Karpas-422 (cell line): ENCODE data around the gene EGFL7. TPM values are rescaled to one million over a fixed set of nuclear protein-coding genes. Genes with fewer than 3 reads are reported as not detected.
"Not testable (repeated sequence)": the region's sequence is repeated elsewhere in the genome, so short reads cannot be mapped to it uniquely, and the experiment has no call there.

Experiments used
- DNase-seq: peaks from one replicate; pipeline ENCODE4 v3.0.0-alpha.2; 2015
- H2AFZ ChIP-seq: fragments of 200-600 bp; sonication (generic); 2 replicates; pipeline ENCODE4 v1.6.1; 2014; ENCODE audit warnings: antibody characterized with exemption, low read length, mixed read lengths
- H3K27ac ChIP-seq: fragments of 200-600 bp; sonication (generic); 2 replicates; pipeline ENCODE4 v1.5.1; 2014; ENCODE audit warnings: mild to moderate bottlenecking, low read length, moderate library complexity
- H3K27me3 ChIP-seq: fragments of 200-600 bp; sonication (generic); 2 replicates; pipeline ENCODE4 v1.6.1; 2014; ENCODE audit warnings: low read length, mixed read lengths
- H3K36me3 ChIP-seq: fragments of 200-600 bp; sonication (generic); 2 replicates; pipeline ENCODE4 v1.6.1; 2014; ENCODE audit warnings: low read length, mixed read lengths; ENCODE audit not compliant: insufficient read depth
- H3K4me1 ChIP-seq: fragments of 200-600 bp; sonication (generic); 2 replicates; pipeline ENCODE4 v1.6.1; 2014; ENCODE audit warnings: mild to moderate bottlenecking, low read length, mixed read lengths
- H3K4me2 ChIP-seq: fragments of 200-600 bp; sonication (generic); 2 replicates; pipeline ENCODE4 v1.6.1; 2014; ENCODE audit warnings: low read length, low read depth, mild to moderate bottlenecking; ENCODE audit not compliant: poor library complexity, severe bottlenecking
- H3K4me3 ChIP-seq: fragments of 200-600 bp; sonication (generic); 2 replicates; pipeline ENCODE4 v1.5.1; 2014; ENCODE audit warnings: mild to moderate bottlenecking, antibody characterized with exemption, low read length, mixed read lengths
- H3K79me2 ChIP-seq: fragments of 200-600 bp; sonication (generic); 2 replicates; pipeline ENCODE4 v1.6.1; 2014; ENCODE audit warnings: mild to moderate bottlenecking, low read length, mixed read lengths
- H3K9ac ChIP-seq: fragments of 200-600 bp; sonication (generic); 2 replicates; pipeline ENCODE4 v1.6.0; 2014; ENCODE audit warnings: low read length
- H3K9me2 ChIP-seq: fragments of 200-600 bp; sonication (generic), shearing (Covaris generic); replicated peaks from 2 replicates; pipeline ENCODE4 v1.6.0; 2014; ENCODE audit warnings: mild to moderate bottlenecking, low read length, moderate library complexity; ENCODE audit not compliant: insufficient read depth
- H3K9me3 ChIP-seq: fragments of 300-700, 200-600 bp; sonication (generic); 2 replicates; pipeline ENCODE4 v1.6.1; 2014; ENCODE audit warnings: low read length, mixed read lengths
- H4K20me1 ChIP-seq: fragments of 200-600 bp; sonication (generic); 2 replicates; pipeline ENCODE4 v1.6.1; 2014; ENCODE audit warnings: mild to moderate bottlenecking, antibody characterized with exemption, low read length, low read depth; ENCODE audit not compliant: insufficient read depth
- total RNA-seq: library from RNA; depleted of rRNA; stranded (reverse); fragments of >200 nt; shearing (Covaris generic); gene quantifications from 2 replicates; pipeline ENCODE4 v1.2.3, GENCODE V29; 2014; ENCODE audit warnings: low replicate concordance

EGFL7 gene
- total RNA-seq, 1 experiment from 2014 or later: not detected

DNA sequence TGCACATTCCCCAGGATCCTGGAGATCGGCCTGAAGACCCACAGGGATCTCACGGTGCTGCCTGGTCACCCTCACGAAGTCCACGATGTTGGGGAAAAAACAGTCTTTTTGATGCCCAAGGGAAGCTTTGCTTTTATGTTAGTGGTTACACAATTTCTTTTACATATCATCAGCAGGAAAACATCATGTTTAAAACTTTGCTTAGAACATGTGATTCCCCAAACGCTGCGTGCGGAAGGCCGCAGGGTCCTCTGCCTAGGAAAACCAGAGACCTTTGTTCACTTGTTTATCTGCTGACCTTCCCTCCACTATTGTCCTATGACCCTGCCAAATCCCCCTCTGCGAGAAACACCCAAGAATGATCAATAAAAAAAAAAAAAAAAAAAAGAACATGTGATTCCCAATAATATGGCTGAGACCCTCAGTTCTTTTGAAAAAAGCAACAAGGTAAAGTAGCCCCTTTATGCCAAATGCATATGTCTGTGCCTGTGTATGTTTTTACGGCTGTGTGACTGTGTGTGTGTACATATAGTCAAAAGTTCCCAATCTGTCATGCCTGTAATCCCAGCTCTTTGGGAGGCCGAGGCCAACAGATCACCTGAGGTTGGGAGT is 36.0 kb downstream of the EGFL7 start:
- Histone ChIP-seq H2AFZ (no peak overlapping the region), H3K27ac (no peak overlapping the region), H3K36me3 (no peaks in the 10 kb centered on the region), H3K79me2 (no peaks in the 10 kb centered on the region), H4K20me1 (no peaks in the 10 kb centered on the region; the same call in 1 of the 2 replicates), H3K4me2 (no peak overlapping the region), H3K9me3 (no peaks in the 10 kb centered on the region), H3K27me3 (no peaks in the 10 kb centered on the region), H3K4me1 (no peaks in the 10 kb centered on the region), H3K4me3 (no peak overlapping the region), H3K9ac (no peak overlapping the region), H3K9me2 (no peaks in the 10 kb centered on the region)
- no peak for DNase-seq

DNA sequence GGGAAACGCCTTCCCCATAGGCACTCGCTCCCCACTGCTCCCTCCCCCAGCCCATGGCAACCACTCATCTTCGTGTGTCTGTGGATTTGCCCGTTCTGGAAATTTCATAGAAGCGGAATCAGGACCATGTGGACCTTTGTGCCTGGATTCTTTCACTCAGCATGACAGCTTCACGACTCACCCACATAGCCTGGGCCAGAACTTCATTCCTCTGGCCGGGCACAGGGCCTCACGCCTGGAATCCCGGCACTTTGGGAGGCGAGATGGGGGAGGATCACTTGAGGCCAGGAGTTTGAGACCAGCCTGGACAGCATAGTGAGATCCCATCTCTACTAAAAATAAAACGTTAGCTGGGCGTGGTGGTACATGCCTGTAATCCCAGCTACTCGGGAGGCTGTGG is 37.6 kb downstream of the EGFL7 start:
- Histone ChIP-seq H3K27ac (no peak overlapping the region), H3K27me3 (no peaks in the 10 kb centered on the region), H3K79me2 (no peaks in the 10 kb centered on the region), H3K4me2 (no peak overlapping the region), H3K36me3 (no peaks in the 10 kb centered on the region), H3K4me3 (no peak overlapping the region), H2AFZ (no peak overlapping the region), H3K9ac (no peak overlapping the region), H3K9me3 (no peaks in the 10 kb centered on the region), H3K9me2 (no peaks in the 10 kb centered on the region), H4K20me1 (no peaks in the 10 kb centered on the region; the same call in 1 of the 2 replicates), H3K4me1 (no peaks in the 10 kb centered on the region)
- no peak for DNase-seq

- no peak overlapping the region for H2AFZ ChIP-seq
- H3K9me2 ChIP-seq: no peaks in the 10 kb centered on the region
- no peaks in the 10 kb centered on the region for H3K4me1 ChIP-seq
- no peaks in the 10 kb centered on the region for H3K79me2 ChIP-seq
- H3K9me3 ChIP-seq: no peaks in the 10 kb centered on the region
- no peak overlapping the region for H3K27ac ChIP-seq
- H3K9ac ChIP-seq: no peak overlapping the region
- no peaks in the 10 kb centered on the region for H3K27me3 ChIP-seq
- no peak for DNase-seq
- H3K4me3 ChIP-seq: no peak overlapping the region
- H4K20me1 ChIP-seq: no peaks in the 10 kb centered on the region; the same call in 1 of the 2 replicates
- H3K4me2 ChIP-seq: no peak overlapping the region
- H3K36me3 ChIP-seq: no peaks in the 10 kb centered on the region
These were observed 38.4 kb downstream of the EGFL7 start for GRCh38 chr9:136700959-136701667.

DNA sequence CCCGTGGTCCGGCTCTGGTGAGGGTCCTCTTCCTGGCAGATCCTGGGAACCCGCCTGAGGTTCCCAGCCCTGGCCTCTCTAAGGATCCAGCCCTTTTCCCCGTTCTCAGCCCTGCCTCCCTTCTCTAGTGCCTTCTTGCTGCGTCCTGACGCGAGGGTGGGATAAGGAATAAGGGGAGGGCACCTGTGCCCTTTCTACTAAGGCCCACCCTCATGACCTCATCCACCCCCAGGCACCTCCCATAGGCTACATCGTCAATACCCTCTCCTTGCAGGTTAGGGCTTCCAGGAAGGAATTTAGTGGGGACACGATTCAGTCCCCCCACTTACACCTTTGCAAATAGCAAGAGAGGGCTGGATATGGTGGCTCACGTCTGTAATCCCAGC is 38.9 kb downstream of the EGFL7 start:
- H3K4me3 ChIP-seq: no peak overlapping the region
- H4K20me1 ChIP-seq: no peaks in the 10 kb centered on the region
- H3K36me3 ChIP-seq: no peaks in the 10 kb centered on the region
- H3K4me1 ChIP-seq: no peaks in the 10 kb centered on the region
- DNase-seq: no peak
- H3K27me3 ChIP-seq: no peaks in the 10 kb centered on the region
- no peak overlapping the region for H3K4me2 ChIP-seq
- H3K27ac ChIP-seq: no peak overlapping the region
- no peaks in the 10 kb centered on the region for H3K9me2 ChIP-seq
- no peak overlapping the region for H3K9ac ChIP-seq
- H3K79me2 ChIP-seq: no peaks in the 10 kb centered on the region
- no peaks in the 10 kb centered on the region for H3K9me3 ChIP-seq
- H2AFZ ChIP-seq: no peak overlapping the region

DNA sequence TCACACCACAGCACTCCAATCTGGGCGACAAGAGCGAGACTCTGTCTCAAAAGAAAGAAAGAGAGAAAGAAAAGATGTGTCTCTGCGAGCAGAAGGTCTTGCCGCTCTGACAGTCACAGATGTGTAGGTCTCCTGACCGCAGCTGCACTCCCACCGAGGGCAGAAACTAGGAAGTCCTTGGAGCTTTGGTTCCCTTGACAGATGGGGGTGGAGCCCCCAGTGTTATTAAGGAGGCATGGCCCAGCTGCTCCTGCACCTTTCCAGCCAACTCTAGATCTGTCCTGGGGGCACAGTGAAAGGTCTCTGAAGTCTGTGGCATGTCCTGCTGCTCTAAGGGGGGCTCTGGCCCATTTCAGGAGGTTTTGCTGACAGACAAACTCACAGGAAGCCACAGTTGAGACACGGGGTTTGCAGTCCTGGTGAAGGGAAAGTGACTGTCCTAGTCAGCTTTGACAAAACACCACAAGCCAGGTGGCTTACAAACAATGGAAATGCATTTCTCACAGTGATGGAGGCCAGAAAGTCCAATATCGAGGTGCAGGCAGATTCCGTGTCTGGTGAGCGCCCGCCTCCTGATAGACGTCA is 40.7 kb downstream of the EGFL7 start:
- Histone ChIP-seq H3K4me1 (no peaks in the 10 kb centered on the region), H3K9me2 (no peaks in the 10 kb centered on the region), H3K36me3 (no peaks in the 10 kb centered on the region), H3K79me2 (no peaks in the 10 kb centered on the region), H3K27me3 (no peaks in the 10 kb centered on the region), H3K27ac (no peak overlapping the region), H3K4me2 (no peak overlapping the region), H3K9me3 (no peaks in the 10 kb centered on the region), H4K20me1 (no peaks in the 10 kb centered on the region), H3K4me3 (no peak overlapping the region), H2AFZ (no peak overlapping the region), H3K9ac (no peak overlapping the region)
- DNase-seq: no peak

GRCh38 chr9:136704741-136705140 is 42.0 kb downstream of the EGFL7 start:
- not testable (repeated sequence) for H3K9me3 ChIP-seq, H3K27ac ChIP-seq, H2AFZ ChIP-seq, H3K4me1 ChIP-seq, DNase-seq, H3K9me2 ChIP-seq, H3K36me3 ChIP-seq, H3K27me3 ChIP-seq, H3K4me2 ChIP-seq, H3K79me2 ChIP-seq, H3K4me3 ChIP-seq, H4K20me1 ChIP-seq, H3K9ac ChIP-seq

GRCh38 chr9:136705564-136705963 is 42.8 kb downstream of the EGFL7 start:
- H4K20me1 ChIP-seq: no peaks in the 10 kb centered on the region
- H3K27me3 ChIP-seq: no peaks in the 10 kb centered on the region
- no peak overlapping the region for H3K4me3 ChIP-seq
- H3K9me2 ChIP-seq: no peaks in the 10 kb centered on the region
- no peaks in the 10 kb centered on the region for H3K9me3 ChIP-seq
- no peak overlapping the region for H2AFZ ChIP-seq
- no peak overlapping the region for H3K27ac ChIP-seq
- DNase-seq: no peak
- H3K36me3 ChIP-seq: no peaks in the 10 kb centered on the region
- no peaks in the 10 kb centered on the region for H3K4me1 ChIP-seq
- H3K4me2 ChIP-seq: no peak overlapping the region
- H3K79me2 ChIP-seq: no peaks in the 10 kb centered on the region
- no peak overlapping the region for H3K9ac ChIP-seq

DNA sequence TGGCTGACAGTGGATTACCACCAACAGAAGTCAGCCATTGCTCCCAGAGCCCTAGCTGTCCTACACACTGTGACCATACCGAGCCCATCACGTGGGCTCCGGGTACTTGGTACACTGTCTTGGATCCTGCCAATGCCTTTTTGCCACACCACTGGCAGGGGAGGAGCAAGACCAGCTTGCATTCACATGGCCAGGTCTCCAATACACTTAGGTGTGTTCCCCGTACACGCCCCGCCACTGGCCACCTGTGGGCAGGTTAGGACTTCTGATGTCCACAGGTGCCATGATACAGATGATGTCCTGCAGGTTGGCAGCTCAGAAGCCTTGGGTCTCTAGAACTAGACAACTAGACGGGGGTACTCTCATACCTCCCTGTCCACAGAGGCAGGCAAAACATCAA is 44.3 kb downstream of the EGFL7 start:
- no peaks in the 10 kb centered on the region for H4K20me1 ChIP-seq
- H3K9me3 ChIP-seq: no peaks in the 10 kb centered on the region
- H3K27me3 ChIP-seq: no peaks in the 10 kb centered on the region
- no peak overlapping the region for H3K27ac ChIP-seq
- H3K9ac ChIP-seq: no peak overlapping the region
- H2AFZ ChIP-seq: no peak overlapping the region
- no peak overlapping the region for H3K4me3 ChIP-seq
- no peaks in the 10 kb centered on the region for H3K79me2 ChIP-seq
- H3K4me2 ChIP-seq: no peak overlapping the region
- H3K36me3 ChIP-seq: no peaks in the 10 kb centered on the region
- H3K9me2 ChIP-seq: no peaks in the 10 kb centered on the region
- no peaks in the 10 kb centered on the region for H3K4me1 ChIP-seq
- no peak for DNase-seq
